NCI-H446 treated with DMSO at 0.1 percent for 48 hours (cell line): ENCODE results near the gene PLEKHH3.
"Not testable (repeated sequence)": the region's sequence is repeated elsewhere in the genome, so short reads cannot be mapped to it uniquely, and the experiment has no call there.

Experiments used
- DNase-seq: peaks from one replicate; lab custom pipeline; 2025; lab: John Stamatoyannopoulos, UW

PLEKHH3 gene

DNA sequence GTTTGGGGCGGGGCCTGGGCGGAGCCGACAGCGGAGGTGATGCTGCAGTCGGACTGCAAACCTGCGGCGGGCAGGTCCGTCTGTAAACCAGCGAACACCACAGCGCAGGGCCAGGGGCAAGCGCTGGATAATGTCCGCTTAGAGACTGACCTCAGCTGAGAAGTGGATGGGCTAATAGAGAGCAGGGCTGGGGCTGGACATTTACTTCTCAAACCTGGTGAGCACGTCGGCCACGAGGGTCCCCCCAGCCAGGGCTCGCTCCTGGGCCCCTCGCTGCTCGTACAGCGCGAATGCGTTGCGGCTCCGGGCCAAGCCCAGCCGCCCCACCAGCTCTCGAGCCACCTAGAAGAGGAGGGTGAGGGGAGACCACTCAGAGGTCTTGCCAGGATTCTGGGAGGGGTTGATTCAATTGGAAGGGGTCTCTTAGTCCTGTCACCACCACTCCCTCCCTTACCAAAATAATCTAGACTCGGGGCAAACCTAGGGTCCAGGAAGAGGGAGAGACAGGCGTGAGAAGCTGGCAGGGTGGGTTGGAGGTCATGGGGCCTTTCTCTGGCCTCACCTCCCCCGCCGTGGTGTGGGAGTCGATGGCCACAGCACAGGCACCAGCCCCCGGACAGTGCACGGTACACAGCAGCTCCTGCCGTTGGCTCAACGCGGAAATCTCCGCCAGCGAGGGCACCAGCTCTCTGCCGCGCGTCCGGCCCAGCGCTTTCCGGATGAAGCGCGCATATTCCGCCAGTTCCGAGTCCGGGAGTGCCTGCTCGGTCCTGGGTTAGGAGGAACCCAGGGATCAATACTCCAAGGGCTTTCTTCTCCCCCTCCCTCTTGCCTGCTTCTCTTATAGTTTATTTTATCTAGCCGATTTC is 5.8 kb downstream of the PLEKHH3 start:
- DNase-seq = no peak

DNA sequence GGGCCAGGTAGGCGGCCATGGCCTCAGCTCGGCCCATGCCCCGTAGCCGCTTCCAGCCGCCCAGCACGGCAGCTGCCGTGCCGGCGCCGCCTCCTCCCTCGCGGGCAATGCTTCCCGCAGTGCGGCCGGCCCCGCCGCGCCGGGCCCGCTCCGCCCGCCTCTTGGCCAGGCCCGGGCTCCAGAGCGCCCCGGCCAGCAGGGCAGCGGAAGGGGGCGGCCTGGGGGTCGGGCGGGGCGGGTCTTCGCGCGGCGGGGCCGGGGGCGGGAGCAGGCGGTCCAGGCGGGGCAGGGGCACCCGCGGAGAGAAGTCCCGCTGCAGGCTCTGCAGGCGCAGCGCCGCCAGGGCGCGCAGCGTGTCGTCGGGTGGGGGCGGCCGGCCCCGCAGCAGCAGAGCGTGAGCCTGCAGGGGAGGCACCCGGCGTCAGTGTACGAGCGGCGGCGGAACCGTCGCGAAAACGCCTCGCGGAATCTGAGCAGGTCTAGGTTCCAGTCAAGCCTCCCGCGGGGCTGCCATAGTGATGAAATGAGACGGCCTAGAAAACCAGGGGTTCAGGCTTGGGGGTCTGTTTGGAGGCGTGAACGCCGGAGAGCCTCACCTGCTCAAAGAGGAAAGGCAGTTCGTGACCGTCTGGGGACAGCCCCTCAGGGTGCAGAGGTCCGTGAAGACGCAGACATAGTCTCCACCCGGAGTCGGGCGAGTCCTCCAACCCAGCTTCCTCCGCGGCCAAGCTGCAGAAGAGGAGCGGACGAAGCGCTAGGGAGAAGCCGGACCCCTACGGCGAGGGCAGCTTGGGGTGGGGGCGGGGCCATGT is 6.6 kb downstream of the PLEKHH3 start:
- DNase-seq = no peak

DNA sequence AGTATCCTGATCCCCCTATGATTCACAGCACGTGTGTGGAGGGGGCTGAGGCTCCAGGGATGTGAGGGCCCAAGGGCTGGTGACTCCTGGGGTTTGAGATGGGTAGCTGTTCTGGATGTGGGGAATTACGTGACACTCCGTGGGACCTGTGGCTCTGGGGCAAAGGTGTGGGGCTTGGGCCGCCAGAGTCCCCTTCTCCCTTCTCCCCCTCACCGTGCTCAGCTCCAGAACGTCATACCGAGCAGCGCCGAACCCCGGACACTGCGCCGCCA is 7.2 kb downstream of the PLEKHH3 start:
- DNase-seq = no peak

DNA sequence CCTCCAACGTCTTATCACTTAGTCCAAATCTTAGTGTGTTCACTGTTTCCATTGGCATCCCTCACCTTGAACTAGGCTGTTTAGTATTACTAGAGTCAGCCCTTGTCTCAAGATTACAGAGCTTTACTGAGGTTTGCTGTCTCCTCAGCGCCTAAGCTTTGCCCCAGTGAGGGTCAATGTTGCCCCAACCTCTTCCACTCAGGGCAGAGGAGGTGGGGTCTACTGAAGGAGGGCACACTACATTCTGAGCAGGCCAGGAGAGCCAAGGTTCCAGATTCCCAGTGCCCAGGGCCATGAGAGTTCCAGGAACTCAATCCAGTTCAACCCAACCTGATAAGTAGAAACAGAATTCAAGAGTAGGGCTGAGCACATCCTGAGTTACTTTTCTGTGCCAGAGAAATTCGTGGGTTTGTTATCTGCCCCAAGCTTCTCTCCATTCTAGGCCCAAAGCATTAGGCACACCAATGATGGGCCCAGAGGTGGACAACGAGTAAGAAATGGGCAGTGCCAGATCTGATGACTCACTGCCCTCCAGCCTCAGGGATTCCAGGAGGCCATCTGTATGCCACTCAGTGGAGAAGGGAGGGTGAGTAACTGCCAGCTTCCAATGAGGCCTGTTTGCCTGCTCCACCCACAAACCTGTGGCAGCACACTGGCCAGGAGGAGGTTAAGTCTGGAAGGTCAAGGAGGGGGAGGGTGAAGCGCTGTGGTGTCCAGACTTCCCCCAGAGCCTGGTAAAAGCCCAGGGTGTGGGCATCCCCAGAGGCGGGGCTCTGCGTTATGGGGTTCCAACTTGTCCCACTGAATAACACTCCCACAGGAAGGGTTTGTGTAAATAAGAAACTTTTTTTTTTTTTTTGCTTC is 9.5 kb downstream of the PLEKHH3 start:
- no peak for DNase-seq

DNA sequence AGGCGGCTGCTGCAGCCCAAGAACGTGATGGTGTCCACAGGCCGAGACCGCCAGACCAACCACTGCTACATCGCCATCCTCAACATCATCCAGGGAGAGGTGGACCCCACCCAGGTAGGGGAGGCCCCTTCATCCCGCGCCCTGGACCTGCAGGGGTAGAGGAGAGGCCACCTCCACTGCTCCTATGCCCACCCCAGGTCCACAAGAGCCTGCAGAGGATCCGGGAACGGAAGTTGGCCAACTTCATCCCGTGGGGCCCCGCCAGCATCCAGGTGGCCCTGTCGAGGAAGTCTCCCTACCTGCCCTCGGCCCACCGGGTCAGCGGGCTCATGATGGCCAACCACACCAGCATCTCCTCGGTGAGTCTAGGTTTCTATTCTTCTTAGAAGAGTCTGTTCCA is 10.7 kb downstream of the PLEKHH3 start:
- DNase-seq = not testable (repeated sequence)

DNA sequence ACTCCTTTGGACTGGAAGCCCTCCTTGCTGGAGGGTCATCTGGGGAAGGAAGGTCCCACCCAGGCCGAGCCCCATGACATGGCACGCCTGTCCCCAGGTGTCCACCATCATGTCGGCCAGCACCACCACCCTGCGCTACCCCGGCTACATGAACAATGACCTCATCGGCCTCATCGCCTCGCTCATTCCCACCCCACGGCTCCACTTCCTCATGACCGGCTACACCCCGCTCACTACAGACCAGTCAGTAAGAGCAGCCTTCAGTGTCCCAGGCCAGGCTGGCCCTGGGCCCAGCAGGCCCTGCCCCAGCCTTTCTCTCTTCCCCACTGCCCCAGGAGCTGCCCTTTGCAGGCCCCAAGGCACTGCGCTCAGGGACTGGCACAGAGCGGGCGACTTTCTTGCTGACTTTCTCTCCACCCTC is 11.2 kb downstream of the PLEKHH3 start:
- no peak for DNase-seq

DNA sequence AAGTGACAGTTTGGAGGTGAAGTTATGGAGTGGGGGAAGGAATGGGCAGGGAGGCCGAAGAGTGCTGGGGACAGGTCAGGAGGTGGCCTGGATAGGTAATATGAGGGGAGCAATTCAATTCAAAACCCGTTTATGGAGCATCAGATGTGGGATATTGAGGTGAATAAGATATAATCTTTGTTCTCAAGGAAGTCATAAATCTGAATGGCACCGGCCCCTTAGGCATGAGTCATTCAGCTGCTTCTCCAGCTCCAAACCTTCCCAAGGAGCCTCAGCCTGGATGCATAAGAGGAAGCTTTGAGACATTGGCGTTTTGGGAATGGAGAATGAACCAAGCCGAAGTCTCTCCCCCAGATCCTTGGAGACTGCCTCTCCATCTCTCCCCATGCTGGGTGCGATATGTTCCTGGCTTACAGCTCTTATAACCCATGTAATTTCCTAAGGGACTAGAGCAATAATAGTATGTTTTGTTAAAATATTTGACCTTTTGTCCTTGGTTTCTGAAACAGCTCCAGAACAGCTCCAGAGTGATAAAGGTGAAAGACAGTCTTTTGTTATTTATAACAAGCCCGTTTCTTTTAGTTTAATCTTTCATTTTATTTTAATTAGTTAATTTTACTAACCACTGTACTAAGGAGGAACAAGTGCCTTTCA is 16.0 kb downstream of the PLEKHH3 start:
- no peak for DNase-seq

DNA sequence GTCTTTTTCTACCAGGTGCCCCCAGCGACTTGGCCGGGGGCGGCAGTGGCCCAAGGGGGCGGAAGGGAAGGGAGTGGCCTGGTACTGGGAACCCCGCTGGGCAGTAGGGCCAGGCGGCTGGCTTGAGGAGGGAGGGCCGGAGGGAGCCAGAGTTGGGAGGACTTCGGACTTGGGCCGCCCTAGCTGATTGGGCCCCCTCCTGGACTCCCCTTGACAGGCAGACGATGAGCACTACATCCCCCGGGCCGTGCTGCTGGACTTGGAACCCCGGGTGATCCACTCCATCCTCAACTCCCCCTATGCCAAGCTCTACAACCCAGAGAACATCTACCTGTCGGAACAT is 16.9 kb downstream of the PLEKHH3 start:
- not testable (repeated sequence) for DNase-seq

DNA sequence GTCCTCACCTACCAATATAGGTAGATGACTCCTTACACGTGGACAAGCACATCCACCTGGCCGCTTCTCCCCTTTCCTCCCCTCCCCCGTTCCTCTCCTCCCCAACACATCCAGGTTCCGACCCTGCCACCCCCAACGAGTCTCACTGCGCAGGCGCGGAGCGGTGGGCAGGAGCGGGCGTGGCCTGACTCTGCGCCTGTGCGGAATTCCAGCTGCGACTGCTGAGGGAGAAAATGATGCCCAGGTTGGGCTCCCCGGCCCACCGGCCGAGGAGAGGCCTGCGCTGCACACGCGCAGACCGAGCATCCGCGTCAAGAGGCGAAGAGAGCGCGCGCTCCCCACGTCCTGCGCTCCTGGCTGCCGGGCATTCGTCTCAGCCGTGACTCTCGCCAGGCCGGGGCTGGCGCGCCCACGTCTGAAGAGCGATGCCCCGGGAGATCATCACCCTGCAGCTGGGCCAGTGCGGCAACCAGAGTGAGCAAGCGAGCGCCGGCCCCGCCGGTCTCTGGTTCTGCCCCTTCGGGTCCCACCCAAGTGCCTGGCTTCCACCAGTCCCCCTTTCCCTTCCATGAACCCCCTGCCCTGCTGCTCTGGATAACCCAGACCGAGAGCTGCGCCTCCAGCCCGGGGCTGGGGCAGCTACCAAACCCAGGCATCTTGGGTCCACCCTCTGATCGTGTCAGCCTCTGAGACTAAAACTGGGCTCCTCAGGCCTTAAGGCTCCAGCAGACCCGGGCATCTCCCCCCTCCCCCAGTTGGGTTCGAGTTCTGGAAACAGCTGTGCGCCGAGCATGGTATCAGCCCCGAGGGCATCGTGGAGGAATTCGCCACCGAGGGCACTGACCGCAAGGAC is 17.5 kb downstream of the PLEKHH3 start, which contains the start of gene TUBG2:
Gene TUBG2, plus strand, starts transcription at position 206 of the 853 bp plus-strand sequence. Its CDS starts 220 bp downstream, at position 426.
- DNase-seq = peak; percentile 62

DNA sequence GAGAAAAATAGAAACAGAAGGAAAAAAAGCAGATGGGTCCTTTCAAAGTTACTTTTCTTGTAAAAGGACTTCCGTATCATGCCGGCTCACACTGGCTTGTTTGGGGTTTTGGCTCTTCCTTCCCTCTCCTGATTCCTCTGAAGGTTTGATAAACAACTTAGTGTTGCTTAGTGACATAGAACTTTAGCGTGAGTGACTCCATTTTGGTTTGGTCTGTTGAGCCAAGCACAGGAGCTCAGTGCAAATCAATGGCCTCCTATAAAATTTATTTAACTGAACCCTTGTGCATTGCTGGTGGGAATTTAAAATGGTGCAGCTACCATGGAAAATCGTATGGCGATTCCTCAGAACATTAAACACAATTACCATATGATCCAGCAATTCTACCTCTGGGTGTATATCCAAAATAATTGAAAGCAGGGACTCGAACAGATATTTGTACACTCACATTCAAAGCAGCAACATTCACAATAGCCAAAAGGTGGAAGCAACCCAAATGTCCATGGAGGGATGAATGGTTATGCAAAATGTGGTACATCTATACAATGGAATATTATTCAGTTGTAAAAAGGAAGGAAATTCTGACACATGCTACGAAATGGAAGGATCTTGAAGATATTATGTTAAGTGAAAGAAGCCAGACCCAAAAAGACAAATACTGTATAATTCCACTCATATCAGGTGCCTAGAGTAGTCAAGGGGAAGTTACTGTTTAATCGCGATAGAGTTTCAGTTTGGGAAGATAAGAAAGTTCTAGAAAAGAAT is 18.8 kb downstream of the PLEKHH3 start:
- no peak for DNase-seq

DNA sequence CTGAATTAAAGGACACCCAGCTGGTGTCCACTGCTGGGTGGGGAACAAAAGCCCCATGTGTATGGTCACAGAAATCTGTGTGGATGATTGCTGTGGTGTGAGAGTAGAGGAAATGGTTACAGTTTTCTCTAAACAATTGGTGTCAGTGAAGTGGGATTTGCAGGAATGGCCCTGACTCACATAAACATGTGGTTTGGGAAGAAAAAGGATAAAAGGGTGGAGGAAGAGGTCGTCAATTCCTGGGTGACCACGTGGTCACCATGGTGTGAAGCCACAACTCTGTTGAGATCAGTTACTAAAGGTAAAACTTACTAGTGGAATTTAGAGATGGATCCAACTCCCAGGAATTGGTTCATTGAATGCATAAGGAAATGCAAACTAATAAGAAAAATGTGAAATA is 21.3 kb downstream of the PLEKHH3 start:
- no peak for DNase-seq

DNA sequence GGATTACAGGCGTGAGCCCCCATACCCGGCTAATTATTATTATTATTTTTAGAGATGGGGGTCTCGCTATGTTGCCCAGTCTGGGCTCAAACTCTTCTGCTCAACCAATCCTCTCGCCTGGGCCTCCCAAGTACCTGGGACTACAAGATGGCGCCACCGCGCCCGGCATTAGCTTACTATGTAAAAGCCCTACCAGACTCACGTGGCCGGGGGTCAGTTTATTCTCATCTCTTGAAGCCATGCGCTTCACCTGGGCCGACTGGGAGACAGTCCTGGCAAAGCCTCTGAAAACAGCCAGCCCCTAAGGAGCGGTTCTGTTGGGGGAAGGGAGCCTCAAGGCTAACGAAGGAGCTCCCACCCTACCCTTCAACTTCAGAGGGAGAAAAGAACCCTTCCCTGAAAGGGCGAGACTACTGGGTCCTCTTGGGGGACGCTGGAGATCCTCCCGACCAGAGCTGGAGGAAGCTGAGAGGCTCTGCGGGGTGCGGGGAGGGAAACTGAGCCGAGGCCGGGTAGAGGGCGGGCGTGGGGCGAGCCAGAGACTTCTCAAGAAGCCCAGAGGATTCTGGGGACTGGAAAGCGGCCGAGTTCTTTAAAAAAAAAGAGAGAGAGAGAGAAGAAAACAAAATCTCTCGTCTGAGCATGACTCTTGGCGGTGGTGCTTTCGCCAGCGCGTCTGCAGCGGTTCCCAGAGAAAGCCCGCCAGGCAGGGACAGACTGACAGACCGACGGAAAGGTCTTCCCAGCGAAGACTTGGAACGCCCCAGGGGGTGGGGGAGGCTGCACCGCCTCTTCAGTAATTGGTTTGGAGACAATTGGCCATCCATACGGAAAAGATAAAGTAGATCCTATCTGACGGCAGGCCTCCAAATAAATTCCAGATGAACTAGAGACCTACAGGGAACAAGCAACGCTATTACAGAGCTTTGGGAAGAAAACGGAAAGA is 23.3 kb downstream of the PLEKHH3 start:
- no peak for DNase-seq

DNA sequence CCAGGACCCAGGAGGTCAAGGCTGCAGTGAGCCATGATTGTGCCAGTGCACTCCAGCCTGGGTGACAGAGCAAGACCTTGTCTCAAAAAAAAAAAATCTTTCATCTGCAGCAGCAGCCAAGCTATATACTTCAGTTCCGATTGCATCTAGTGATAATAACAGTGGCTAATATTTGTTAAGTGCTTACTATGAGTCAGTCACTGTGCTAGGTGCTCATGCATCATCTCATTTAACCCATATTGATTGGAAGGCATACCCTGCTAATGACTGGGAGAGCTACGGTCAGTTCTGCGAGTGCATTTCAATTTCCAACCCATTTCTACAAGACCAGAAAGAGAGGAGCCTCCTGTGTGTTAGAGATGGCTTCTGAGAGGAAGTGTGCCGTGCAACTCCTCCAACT is 25.4 kb downstream of the PLEKHH3 start:
- no peak for DNase-seq

DNA sequence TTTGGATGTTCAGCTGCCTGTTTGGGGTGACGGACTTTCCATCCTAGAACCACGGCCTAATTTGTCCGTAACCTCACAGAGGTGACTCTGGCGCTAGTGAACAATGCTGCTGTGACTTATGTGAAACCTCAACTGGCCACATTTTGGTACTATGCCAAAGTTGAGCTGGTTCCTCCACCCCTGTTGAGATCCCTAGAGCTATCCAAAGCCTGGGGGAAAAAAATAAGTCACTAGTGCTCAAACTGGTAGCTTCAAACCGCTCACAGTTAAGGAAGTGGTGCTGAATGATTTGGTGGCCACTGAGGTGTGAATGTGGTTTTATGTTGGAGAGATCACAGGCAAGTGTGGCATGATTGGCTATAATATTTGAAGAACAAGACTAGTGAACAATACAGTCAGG is 29.0 kb downstream of the PLEKHH3 start:
- DNase-seq = no peak

DNA sequence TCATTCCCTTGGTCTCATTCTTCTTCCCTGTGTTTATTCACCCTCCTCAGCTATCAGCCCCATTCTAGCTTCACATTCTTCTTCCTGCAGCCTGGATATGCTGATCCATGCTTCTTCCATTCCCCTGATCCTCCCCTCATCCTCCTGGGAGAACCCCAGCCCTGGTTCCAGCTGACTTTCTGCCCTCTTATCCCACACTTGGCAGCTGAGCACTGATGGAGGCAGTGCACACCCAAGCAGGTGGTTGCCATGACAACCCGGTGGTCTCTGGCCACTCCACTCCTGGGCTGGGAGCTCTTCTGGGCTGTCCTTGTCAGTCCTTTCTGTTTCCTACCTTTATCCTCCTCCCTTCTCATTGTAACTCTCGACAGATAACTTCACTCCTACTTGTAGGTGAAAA is 34.5 kb downstream of the PLEKHH3 start:
- DNase-seq = no peak

DNA sequence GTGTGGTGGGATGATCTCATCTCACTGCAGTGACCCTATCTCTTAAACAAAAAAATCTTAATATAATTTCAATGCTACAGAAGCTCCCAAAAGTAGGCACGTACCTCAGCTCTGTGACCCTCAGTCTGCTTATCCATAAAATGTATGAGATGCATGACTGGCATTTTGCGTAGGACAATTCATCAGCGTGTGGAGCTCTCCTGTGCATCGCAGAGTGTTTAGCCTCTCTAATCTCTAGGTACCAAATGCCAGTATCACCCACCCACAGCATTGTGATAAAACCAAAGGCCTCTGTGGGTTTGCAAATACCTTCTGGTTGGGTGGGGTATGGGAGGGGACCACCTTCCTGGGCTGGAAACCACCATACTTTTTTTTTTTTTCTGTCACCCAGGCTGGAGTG is 36.7 kb downstream of the PLEKHH3 start:
- DNase-seq = no peak

DNA sequence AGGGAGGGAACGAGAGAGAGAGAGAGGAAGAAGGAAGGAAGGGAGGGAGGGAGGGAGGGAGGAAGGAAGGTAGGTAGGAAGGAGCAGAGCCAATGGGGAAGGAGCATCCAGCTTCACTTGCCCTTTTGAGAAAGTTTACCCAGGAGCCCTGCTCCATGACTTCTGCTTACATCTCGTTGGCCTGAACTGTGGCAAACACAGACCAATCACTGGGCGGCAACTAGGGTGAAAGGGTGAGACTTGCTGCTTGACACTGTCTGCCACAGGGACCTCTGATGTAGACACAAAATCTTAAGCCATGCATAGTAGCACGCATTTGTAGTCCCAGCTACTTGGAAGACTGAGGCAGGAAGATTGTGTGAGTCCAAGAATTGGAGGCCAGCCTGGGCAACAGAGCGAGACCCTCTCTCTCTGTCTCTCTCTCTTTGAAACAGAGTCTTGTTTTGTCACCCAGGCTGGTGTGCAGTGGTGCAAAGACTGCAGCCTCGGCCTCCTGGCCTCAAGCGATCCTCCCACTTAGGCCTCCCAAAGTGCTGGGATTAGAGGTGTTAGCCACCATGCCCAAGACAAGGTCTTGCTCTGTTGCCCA is 37.2 kb downstream of the PLEKHH3 start:
- no peak for DNase-seq

DNA sequence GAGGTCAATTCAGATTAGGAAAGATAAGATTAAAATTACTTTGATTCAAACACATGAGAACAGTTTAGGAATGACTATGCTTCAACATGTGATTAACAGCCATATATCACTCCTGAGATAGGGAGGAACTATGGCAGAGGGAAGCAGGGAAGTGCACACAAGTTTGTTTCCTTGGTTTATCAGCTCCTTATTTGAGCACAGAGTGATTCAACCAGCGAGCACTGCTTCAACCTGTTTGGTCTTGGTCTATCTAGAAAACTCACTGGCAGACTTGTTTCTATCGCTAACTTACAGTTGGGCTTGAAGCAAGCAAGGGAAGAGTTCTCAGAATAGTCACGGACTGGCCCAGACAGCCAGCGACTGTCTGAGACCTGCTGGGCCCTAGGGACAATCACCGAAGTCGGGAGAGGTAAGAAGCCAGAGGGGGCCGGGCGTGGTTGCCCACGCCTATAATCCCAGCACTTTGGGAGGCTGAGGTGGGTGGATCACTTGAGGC is 43.8 kb downstream of the PLEKHH3 start:
- no peak for DNase-seq
